Thoracic aorta (tissue), 2 donors: ENCODE data around the gene PPARA. TPM values are rescaled to one million over a fixed set of nuclear protein-coding genes. Genes with fewer than 3 reads are reported as not detected.
"Not testable (repeated sequence)": the region's sequence is repeated elsewhere in the genome, so short reads cannot be mapped to it uniquely, and the experiment has no call there.

Source experiments
- ATAC-seq: fragments of 150-250 bp; one replicate; pipeline ENCODE4 v1.8.0; 2017; ENCODE audit warnings: low read depth; ENCODE audit not compliant: insufficient number of reproducible peaks, low FRiP score
- DNase-seq: peaks from one replicate; pipeline ENCODE4 v3.0.0-alpha.2; 2020; ENCODE audit warnings: low spot score
- H3K27ac ChIP-seq, 2 donors: fragments of 200-600 bp; sonication (generic); 1 replicate in 1 of 2; 2 replicates in 1 of 2; pipeline ENCODE4 v1.5.1; 2016; ENCODE audit warnings: mild to moderate bottlenecking in 2 of 2, moderate library complexity in 2 of 2
- H3K27me3 ChIP-seq: fragments of 200-600 bp; sonication (generic); replicated peaks from 2 replicates; pipeline ENCODE4 v1.6.0; 2016; ENCODE audit warnings: mild to moderate bottlenecking; ENCODE audit not compliant: insufficient read depth
- H3K36me3 ChIP-seq: fragments of 200-600 bp; sonication (generic); one replicate; pipeline ENCODE4 v1.5.1; 2016
- H3K4me1 ChIP-seq, 2 donors: fragments of 200-600 bp; sonication (generic); 1 replicate in 1 of 2; 2 replicates in 1 of 2; pipeline versions ENCODE4 v1.5.1 to v1.6.0; 2016; ENCODE audit warnings: low read depth in 2 of 2, mild to moderate bottlenecking in 1 of 2; ENCODE audit not compliant: control insufficient read depth in 1 of 2
- H3K4me3 ChIP-seq: fragments of 200-600 bp; sonication (generic); 2 replicates; pipeline ENCODE4 v1.5.1; 2016; ENCODE audit warnings: mild to moderate bottlenecking
- H3K9me3 ChIP-seq: fragments of 200-600 bp; sonication (generic); 2 replicates; pipeline ENCODE4 v1.5.1; 2016
- CTCF ChIP-seq: fragments of 200-600 bp; sonication (generic); IDR thresholded peaks from one replicate; pipeline ENCODE4 v1.5.1; 2019; ENCODE audit warnings: antibody characterized with exemption
- total RNA-seq, 2 donors: library from RNA; depleted of rRNA; stranded (reverse); fragments of >200 nt; gene quantifications; one replicate each; pipeline versions ENCODE4 v1.1.0 to v1.2.3, GENCODE V29; 2016

PPARA gene
- total RNA-seq, 2 donors from 2014 or later, result 21.9 to 67.8 TPM

- H3K27ac ChIP-seq, result no peak overlapping the region
These were observed 21.7 kb upstream of the PPARA start for GRCh38 chr22:46128606-46129005.

GRCh38 chr22:46129390-46130041, 20.8 kb upstream of the PPARA start:
- ATAC-seq (no peak), DNase-seq (no peak)
- H3K27ac ChIP-seq, result no peak overlapping the region
- H3K27me3 ChIP-seq, result no peaks in the 10 kb centered on the region
- no peaks in the 10 kb centered on the region for H3K36me3 ChIP-seq
- no peak for TF ChIP-seq CTCF
- no peaks in the 10 kb centered on the region for H3K9me3 ChIP-seq
- H3K4me3 ChIP-seq, result no peak overlapping the region
- H3K4me1 ChIP-seq, result no peaks in the 10 kb centered on the region

More at GRCh38 chr22:46128606-46129005, 21.7 kb upstream of the PPARA start:
- no peak overlapping the region for H3K4me3 ChIP-seq
- no peaks in the 10 kb centered on the region for H3K27me3 ChIP-seq
- no peak for TF ChIP-seq CTCF
- DNase-seq (no peak), ATAC-seq (no peak)
- no peaks in the 10 kb centered on the region for H3K4me1 ChIP-seq
- no peaks in the 10 kb centered on the region for H3K9me3 ChIP-seq
- no peaks in the 10 kb centered on the region for H3K36me3 ChIP-seq

- Histone ChIP-seq H3K4me3 (no peak overlapping the region), H3K4me1 (no peaks in the 10 kb centered on the region), H3K27me3 (no peaks in the 10 kb centered on the region), H3K9me3 (no peaks in the 10 kb centered on the region), H3K27ac (no peak overlapping the region), H3K36me3 (no peaks in the 10 kb centered on the region)
- TF ChIP-seq CTCF, result no peak
- ATAC-seq (no peak), DNase-seq (no peak)
These were observed 19.2 kb upstream of the PPARA start for GRCh38 chr22:46131151-46131587.

- not testable (repeated sequence) for H3K27ac ChIP-seq, DNase-seq, H3K27me3 ChIP-seq, H3K36me3 ChIP-seq, H3K4me3 ChIP-seq, ATAC-seq, H3K4me1 ChIP-seq, H3K9me3 ChIP-seq
These were observed 18.0 kb upstream of the PPARA start for GRCh38 chr22:46132193-46132829.

- no peak for DNase-seq
- no peak overlapping the region for H3K4me3 ChIP-seq
- H3K36me3 ChIP-seq, result no peaks in the 10 kb centered on the region
- no peak overlapping the region for H3K27ac ChIP-seq
- no peaks in the 10 kb centered on the region for H3K4me1 ChIP-seq
- no peak for TF ChIP-seq CTCF
- H3K27me3 ChIP-seq, result no peaks in the 10 kb centered on the region
- ATAC-seq, result no peak
- no peaks in the 10 kb centered on the region for H3K9me3 ChIP-seq
These were observed 17.3 kb upstream of the PPARA start for GRCh38 chr22:46132830-46133587.
